Esophagus squamous epithelium (tissue), 4 donors: ENCODE results near the gene ITPK1.

Experiments used
- CTCF ChIP-seq, 6 experiments: fragments of 450-650 bp in 4 of 6; fragments of 200-600 bp in 2 of 6; sonication (generic) in 2 of 6; IDR thresholded peaks; one replicate each; pipeline ENCODE4 v1.5.1; 2016 to 2019; ENCODE audit warnings: antibody characterized with exemption in 6 of 6, mild to moderate bottlenecking in 4 of 6, moderate library complexity in 4 of 6
- POLR2A ChIP-seq, 4 donors: fragments of 450-650 bp; IDR thresholded peaks; one replicate each; pipeline ENCODE4 v1.6.1; 2017; ENCODE audit warnings: antibody characterized with exemption in 4 of 4, mild to moderate bottlenecking in 4 of 4, moderate library complexity in 3 of 4

- TF ChIP-seq CTCF (IDR thresholded peaks at IDR 0.05) (no peak), POLR2A (IDR thresholded peaks at IDR 0.05) (no peak)
These were observed 122.4 kb downstream of the ITPK1 start for GRCh38 chr14:92993302-92993701.
